ENCODE results near the gene MACROD1. TPM values are rescaled to one million over a fixed set of nuclear protein-coding genes. Genes with fewer than 3 reads are reported as not detected.
"Not testable (repeated sequence)": the region's sequence is repeated elsewhere in the genome, so short reads cannot be mapped to it uniquely, and the experiment has no call there.

Gene MACROD1
- total RNA-seq, 2 donors from 2014 or later: 24.7 to 65.4 TPM

GRCh38 chr11:64163951-64164350 lies 2.0 kb downstream of the MACROD1 start:
- DNase-seq: no peak
- H3K4me1 ChIP-seq: peaks cover 25% of the 10 kb centered on the region
- no peaks in the 10 kb centered on the region for H3K36me3 ChIP-seq (replicated peaks in 1 of 2; ENCODE audit: insufficient read depth in 1 of 2, low read depth in 2 of 2)
- no peak overlapping the region for H3K4me3 ChIP-seq
- H3K9me3 ChIP-seq: no peaks in the 10 kb centered on the region
- ATAC-seq: no peak
- TF ChIP-seq POLR2A (IDR thresholded peaks at IDR 0.05): no peak
- TF ChIP-seq CTCF (IDR thresholded peaks at IDR 0.05): no peak
- no peaks in the 10 kb centered on the region for H3K27me3 ChIP-seq
- WGBS, 2 donors: 85 to 88% methylated on average over 4 to 5 of the region's 5 CpGs
- intact Hi-C loops (cut with DNase I): no loop called here
- peak overlapping the region in 1 of 4 donors; percentile 95 for H3K27ac ChIP-seq

DNA sequence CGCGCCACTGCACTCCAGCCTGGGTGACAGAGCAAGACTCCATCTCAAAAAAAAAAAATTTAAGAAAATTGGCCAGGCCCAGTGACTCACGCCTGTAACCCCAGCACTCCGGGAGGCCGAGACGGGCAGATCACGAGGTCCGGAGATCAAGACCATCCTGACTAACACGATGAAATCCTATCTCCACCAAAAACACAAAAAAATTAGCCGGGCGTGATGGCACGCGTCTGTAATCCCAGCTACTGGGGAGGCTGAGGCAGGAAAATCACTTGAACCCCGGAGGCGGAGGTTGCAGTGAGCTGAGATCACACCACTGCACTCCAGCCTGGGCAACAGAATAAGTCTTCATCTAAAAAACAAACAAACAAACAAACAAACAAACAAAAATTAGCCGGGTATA lies 3.1 kb downstream of the MACROD1 start:
- H3K4me1 ChIP-seq: peaks cover 25% of the 10 kb centered on the region
- H3K36me3 ChIP-seq (replicated peaks in 1 of 2; ENCODE audit: insufficient read depth in 1 of 2, low read depth in 2 of 2); H3K27ac ChIP-seq; ATAC-seq; intact Hi-C loops (cut with DNase I); H3K9me3 ChIP-seq; H3K27me3 ChIP-seq; H3K4me3 ChIP-seq; DNase-seq: not testable (repeated sequence)
- 90 to 92% methylated on average over 16 of the region's 16 CpGs for WGBS, 2 donors

GRCh38 chr11:64161037-64161436 lies 4.9 kb downstream of the MACROD1 start:
- ATAC-seq: no peak
- TF ChIP-seq POLR2A (IDR thresholded peaks at IDR 0.05) (no peak), CTCF (IDR thresholded peaks at IDR 0.05) (no peak)
- no peak for DNase-seq
- H3K4me1 ChIP-seq: peaks cover 16% of the 10 kb centered on the region
- no peaks in the 10 kb centered on the region for H3K9me3 ChIP-seq
- intact Hi-C loops (cut with DNase I): no loop called here
- no peaks in the 10 kb centered on the region for H3K27me3 ChIP-seq
- no peak overlapping the region for H3K4me3 ChIP-seq
- H3K27ac ChIP-seq: no peak overlapping the region
- no peaks in the 10 kb centered on the region for H3K36me3 ChIP-seq (replicated peaks in 1 of 2; ENCODE audit: insufficient read depth in 1 of 2, low read depth in 2 of 2)
- 96 to 97% methylated on average over 10 of the region's 10 CpGs for WGBS, 2 donors

DNA sequence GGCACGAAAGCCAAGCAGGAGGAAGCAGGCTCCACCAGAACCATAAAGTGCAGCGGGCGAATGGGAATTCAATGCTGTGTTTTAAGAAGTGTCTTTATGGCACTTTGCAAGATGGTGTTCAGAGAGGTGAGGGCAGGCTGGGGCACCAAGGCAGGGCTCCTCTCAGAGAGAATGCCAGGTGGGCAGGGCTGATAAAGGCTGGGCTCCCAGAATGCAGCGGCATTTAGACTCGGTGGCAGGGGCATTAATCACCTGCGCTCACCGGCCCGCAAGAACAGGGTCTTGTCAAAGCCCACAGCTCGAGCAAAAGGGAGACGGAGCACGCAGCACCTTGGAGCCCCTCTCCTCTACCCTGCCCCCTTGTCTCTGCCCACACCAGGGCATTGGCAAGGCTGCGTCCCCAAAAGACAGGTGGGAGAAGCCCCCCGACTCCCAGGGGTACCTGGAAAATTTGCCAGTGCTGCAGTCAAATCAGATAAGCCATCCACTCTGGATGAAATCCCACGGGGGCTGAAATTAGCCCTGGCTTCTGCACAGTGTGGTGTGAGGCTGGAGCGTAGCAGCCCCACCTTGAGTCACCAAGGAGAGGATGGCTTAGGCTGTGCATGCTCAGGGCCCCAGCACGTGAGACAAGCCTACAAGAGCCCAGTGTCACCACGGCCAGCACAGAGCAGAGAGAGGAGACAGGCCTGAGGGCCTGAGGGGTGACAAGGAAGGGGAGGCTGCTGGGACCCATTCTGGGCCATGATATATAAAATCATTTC lies 8.1 kb downstream of the MACROD1 start:
- H3K4me3 ChIP-seq: no peak overlapping the region
- 83 to 90% methylated on average over 13 to 15 of the region's 17 CpGs for WGBS, 2 donors
- intact Hi-C loops (cut with DNase I): no loop called here
- no peaks in the 10 kb centered on the region for H3K27me3 ChIP-seq
- ATAC-seq (no peak), DNase-seq (no peak)
- no peaks in the 10 kb centered on the region for H3K9me3 ChIP-seq
- peaks cover 5% of the 10 kb centered on the region for H3K4me1 ChIP-seq
- H3K36me3 ChIP-seq (replicated peaks in 1 of 2; ENCODE audit: insufficient read depth in 1 of 2, low read depth in 2 of 2): no peaks in the 10 kb centered on the region
- TF ChIP-seq CTCF (IDR thresholded peaks at IDR 0.05): no peak
- no peak for TF ChIP-seq POLR2A (IDR thresholded peaks at IDR 0.05)
- no peak overlapping the region for H3K27ac ChIP-seq

DNA sequence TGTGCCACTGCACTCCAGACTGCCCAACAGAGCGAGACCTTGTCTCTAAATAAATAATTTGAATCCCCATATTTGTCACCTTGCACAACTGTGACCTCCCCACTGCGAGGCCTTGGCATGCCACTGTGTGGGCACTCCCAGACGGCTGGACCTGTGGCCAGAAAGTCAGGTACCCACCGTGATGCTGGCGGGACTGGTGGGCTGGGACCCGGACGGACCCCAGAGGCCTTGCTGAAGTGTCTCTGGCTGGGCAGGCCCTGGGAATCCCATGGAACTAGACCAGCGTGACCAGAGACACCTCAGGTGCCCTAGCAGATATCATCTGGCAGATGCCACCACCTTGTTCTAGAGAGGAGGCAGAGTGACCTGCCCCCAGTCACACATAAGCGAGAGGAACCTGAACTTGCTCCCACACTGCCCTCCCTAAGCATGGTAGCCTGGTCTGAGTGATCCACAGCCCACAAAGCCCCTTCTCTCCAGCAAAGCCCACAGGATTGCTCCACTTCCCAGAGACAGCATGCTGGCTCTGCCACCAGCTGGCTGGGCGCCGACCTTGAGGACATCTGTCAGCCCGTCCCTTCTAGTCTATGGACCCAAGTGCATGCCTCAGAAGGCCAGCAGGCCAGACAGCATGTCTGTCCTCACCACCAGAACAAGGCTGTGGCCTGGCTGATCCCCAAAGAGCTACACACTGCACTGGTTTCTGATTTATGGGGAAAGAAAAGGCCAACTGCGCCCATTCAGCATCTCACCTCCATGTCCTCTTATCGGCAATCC lies 9.5 kb downstream of the MACROD1 start:
- TF ChIP-seq CTCF (IDR thresholded peaks at IDR 0.05) (no peak), POLR2A (IDR thresholded peaks at IDR 0.05) (no peak)
- 72 to 87% methylated on average over 3 to 12 of the region's 14 CpGs for WGBS, 2 donors
- ATAC-seq (no peak), DNase-seq (peak in 1 of 4 donors; percentile 33)
- H3K4me3 ChIP-seq: no peak overlapping the region
- H3K36me3 ChIP-seq (replicated peaks in 1 of 2; ENCODE audit: insufficient read depth in 1 of 2, low read depth in 2 of 2): no peaks in the 10 kb centered on the region
- H3K9me3 ChIP-seq: no peaks in the 10 kb centered on the region
- H3K27ac ChIP-seq: no peak overlapping the region
- intact Hi-C loops (cut with DNase I): no loop called here
- peaks cover 8% of the 10 kb centered on the region for H3K4me1 ChIP-seq
- no peaks in the 10 kb centered on the region for H3K27me3 ChIP-seq
